Hepatic stellate cell (primary cell): ENCODE data around the gene PRCC.
"Not testable (repeated sequence)": the region's sequence is repeated elsewhere in the genome, so short reads cannot be mapped to it uniquely, and the experiment has no call there.

Experiments used
- DNase-seq: peaks from one replicate; pipeline ENCODE4 v3.0.0; 2011; ENCODE audit warnings: low spot score

PRCC gene

GRCh38 chr1:156744344-156744743 lies 23.0 kb upstream of the PRCC start:
- DNase-seq = no peak

GRCh38 chr1:156744786-156745419 lies 22.4 kb upstream of the PRCC start:
- DNase-seq = no peak

- no peak for DNase-seq
These were observed 21.5 kb upstream of the PRCC start for GRCh38 chr1:156745881-156746280.

GRCh38 chr1:156746406-156746727 lies 21.0 kb upstream of the PRCC start:
- DNase-seq = no peak

- peak; percentile 99 for DNase-seq
These were observed 20.4 kb upstream of the PRCC start for GRCh38 chr1:156746728-156747631.

GRCh38 chr1:156747742-156748669 lies 19.3 kb upstream of the PRCC start:
- DNase-seq = no peak

GRCh38 chr1:156748670-156749418 lies 18.5 kb upstream of the PRCC start:
- DNase-seq = no peak

GRCh38 chr1:156749419-156750118 lies 17.8 kb upstream of the PRCC start:
- no peak for DNase-seq

- no peak for DNase-seq
These were observed 17.1 kb upstream of the PRCC start for GRCh38 chr1:156750191-156750672.

GRCh38 chr1:156750711-156751450 lies 16.5 kb upstream of the PRCC start:
- peak; percentile 52 for DNase-seq

- DNase-seq = no peak
These were observed 15.9 kb upstream of the PRCC start, which contains the start of gene HDGF for GRCh38 chr1:156751451-156751756. Gene HDGF (minus strand): TSS chr1:156751675. CDS start chr1:156751429, 246 bp downstream.

GRCh38 chr1:156751757-156752481 lies 15.4 kb upstream of the PRCC start:
- peak; percentile 93 for DNase-seq

- peak; percentile 36 for DNase-seq
These were observed 14.4 kb upstream of the PRCC start for GRCh38 chr1:156752843-156753482.

GRCh38 chr1:156754219-156754618 lies 13.1 kb upstream of the PRCC start:
- DNase-seq = no peak

GRCh38 chr1:156755527-156755950 lies 11.8 kb upstream of the PRCC start:
- DNase-seq = no peak

- no peak for DNase-seq
These were observed 11.0 kb upstream of the PRCC start for GRCh38 chr1:156756355-156756754.

GRCh38 chr1:156757572-156758253 lies 9.6 kb upstream of the PRCC start:
- DNase-seq = not testable (repeated sequence)

- no peak for DNase-seq
These were observed 7.1 kb upstream of the PRCC start for GRCh38 chr1:156760092-156760795.
